ENCODE results near the gene SRD5A3.
"Not testable (repeated sequence)": the region's sequence is repeated elsewhere in the genome, so short reads cannot be mapped to it uniquely, and the experiment has no call there.

DNA sequence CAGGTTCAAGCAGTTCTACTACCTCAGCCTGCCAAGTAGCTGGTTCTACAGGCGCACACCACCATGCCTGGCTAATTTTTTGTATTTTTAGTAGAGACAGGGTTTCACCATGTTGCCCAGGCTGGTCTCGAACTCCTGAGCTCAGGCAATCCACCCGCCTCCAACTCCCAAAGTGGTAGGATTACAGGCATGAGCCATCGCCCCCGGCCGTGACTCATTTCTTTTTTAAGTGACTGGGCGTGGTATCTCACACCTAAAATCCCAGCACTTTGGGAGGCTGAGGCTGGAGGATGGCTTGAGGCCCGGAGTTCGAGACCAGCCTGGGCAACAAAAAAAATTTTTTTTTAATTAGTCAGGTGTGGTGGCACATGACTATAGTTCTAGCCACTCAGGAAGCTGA is 16.9 kb downstream of the SRD5A3 start:
- TF ChIP-seq TAL1 (IDR thresholded peaks at IDR 0.05); ETV1 (tag; conservative IDR thresholded peaks at IDR 0.05; ENCODE audit: low read depth); TCFL5 (CRISPR knock-in tag; conservative IDR thresholded peaks at IDR 0.05): not testable (repeated sequence)
